Measurements from ENCODE around the gene ASAP2. TPM values are rescaled to one million over a fixed set of nuclear protein-coding genes. Genes with fewer than 3 reads are reported as not detected.

The ASAP2 gene
- polyA plus RNA-seq, 4 donors, result 31.7 to 66.1 (median 54.9) TPM

DNA sequence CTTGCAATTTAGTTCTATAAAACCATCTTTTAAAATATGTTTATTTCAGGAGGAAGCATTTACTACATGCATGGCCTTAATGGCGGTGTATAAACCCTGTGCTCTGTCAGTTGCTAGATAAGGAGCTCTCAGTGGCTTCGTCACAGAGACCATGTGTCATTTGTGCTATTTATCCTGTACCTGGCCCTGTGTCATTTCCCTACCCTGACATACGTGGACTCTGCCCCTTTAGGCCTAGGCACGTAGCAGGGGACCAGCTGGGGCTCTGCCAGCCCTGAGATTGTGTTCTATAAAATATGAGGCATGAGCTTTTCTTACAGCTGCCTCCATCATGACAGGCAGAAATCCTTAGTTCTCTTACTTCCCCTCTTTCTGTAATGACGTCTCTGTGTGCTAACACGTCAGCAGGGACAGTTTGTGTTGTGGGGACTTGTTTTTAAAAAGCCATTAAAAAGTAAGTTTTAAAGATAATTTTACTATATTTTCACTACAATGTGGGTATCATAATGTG, 128.8 kb downstream of the ASAP2 start:
- no peak for DNase-seq (ENCODE audit: low read depth in 4 of 4, low spot score in 3 of 4)

- DNase-seq (ENCODE audit: low read depth in 4 of 4, low spot score in 3 of 4), result no peak
Observed at GRCh38 chr2:9336241-9336575, 129.6 kb downstream of the ASAP2 start.

DNA sequence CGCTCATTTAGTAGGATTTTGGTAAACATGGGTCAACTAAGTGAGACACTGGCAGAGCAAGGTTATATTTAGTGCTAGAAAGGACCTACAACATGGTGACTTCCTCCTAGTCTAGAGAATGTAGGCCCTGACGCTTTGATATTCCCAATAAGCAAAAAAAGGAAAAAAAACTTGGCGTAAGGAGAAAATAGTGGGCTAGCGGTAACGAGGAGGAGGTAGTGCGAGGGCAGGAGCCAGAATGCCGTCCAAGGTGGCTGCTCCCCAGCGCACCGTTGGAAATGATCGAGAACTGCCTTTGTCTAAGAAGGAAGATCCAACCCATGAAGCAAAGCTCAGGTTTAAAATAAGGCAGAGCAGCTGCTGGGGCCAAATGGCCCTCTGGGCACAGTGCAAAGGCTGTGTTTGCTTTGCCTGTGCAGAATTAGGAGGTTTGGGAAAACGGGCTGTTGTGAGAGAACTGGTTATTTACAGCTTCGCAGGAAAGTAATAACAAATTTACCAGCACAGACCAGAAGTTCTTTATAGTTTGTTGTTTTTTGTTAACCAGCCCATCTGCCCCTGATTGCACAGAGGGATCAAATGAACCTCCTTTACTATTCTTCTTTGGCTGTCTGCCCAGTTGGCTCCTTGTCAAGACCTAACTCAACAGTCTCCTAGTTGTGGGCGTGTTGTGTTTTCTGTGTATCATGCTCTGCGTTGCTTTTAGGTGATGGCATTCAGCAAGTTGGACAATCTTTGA, 130.1 kb downstream of the ASAP2 start:
- DNase-seq (ENCODE audit: low read depth in 4 of 4, low spot score in 3 of 4), result peak in 3 of 4 donors; percentile 62 to 78 (median 64)

- no peak for DNase-seq (ENCODE audit: low read depth in 4 of 4, low spot score in 3 of 4)
Observed at GRCh38 chr2:9337901-9338300, 131.3 kb downstream of the ASAP2 start.

DNA sequence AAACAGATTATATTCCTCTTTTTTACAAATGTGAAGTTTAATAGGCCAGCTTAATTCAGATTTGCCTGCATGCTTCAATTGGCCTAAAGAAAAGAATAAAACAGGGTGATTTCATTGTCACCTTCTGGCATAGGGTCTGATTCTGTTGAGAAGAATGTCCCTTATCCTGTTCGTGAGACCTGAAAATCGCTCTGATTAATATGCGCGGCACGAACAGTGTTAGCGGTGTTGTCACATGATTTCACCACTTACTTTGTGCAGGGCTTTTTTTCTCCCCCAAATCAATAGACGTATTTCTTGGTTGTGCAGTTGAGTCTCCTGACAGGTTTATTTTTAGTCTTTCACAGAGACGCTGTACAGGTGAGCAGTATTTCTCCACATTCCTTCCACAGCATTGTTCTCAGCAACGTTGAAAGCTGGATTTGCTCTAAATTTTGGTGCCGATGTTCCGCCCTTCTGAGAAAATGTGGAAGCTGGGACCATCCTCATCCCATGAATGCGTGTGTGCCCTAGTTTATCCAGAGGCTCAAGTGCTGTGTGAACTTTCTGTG, 134.8 kb downstream of the ASAP2 start:
- DNase-seq (ENCODE audit: low read depth in 4 of 4, low spot score in 3 of 4), result no peak

- DNase-seq (ENCODE audit: low read depth in 4 of 4, low spot score in 3 of 4), result no peak
Observed at GRCh38 chr2:9342659-9343058, 136.0 kb downstream of the ASAP2 start.

GRCh38 chr2:9343524-9343923, 136.9 kb downstream of the ASAP2 start:
- no peak for DNase-seq (ENCODE audit: low read depth in 4 of 4, low spot score in 3 of 4)

GRCh38 chr2:9344434-9344833, 137.8 kb downstream of the ASAP2 start:
- DNase-seq (ENCODE audit: low read depth in 4 of 4, low spot score in 3 of 4), result no peak

DNA sequence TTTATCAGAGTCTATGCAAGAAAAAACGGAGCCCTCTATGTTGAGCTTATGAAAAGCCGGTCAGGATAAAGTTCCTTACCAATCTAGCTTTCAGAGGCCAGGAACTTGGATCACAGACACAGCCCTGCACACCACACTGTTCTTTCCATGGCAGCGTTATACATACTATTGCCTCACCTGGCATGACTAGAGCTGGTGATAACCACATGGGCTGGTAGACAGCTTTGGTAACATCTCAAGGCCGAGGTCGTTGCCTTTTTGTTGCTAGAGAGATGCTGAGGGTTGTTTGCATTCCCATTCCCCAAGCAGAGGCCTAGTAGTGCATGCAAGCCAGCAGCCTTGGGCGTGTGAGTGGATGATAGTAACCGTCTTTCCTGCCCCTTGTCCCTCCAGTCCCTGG, 138.7 kb downstream of the ASAP2 start:
- DNase-seq (ENCODE audit: low read depth in 4 of 4, low spot score in 3 of 4), result no peak

DNA sequence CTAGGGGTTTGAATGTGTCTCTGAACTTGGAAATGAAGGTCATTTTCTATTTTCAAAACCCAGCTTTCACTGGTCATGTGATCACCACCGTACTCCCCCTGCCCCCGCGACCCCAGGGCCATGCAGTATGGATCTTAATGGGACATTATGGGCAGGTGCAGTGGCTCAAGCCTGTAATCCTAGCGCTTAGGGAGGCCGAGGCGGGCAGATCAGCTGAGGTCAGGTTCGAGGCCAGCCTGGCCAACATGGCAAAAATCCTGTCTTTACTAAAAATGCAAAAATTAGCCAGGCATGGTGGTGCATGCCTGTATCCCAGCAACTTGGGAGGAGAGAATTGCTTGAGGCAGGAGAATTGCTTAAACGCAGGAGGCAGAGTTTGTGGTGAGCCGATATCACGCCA, 139.4 kb downstream of the ASAP2 start:
- no peak for DNase-seq (ENCODE audit: low read depth in 4 of 4, low spot score in 3 of 4)

GRCh38 chr2:9346885-9347284, 140.3 kb downstream of the ASAP2 start:
- no peak for DNase-seq (ENCODE audit: low read depth in 4 of 4, low spot score in 3 of 4)

DNA sequence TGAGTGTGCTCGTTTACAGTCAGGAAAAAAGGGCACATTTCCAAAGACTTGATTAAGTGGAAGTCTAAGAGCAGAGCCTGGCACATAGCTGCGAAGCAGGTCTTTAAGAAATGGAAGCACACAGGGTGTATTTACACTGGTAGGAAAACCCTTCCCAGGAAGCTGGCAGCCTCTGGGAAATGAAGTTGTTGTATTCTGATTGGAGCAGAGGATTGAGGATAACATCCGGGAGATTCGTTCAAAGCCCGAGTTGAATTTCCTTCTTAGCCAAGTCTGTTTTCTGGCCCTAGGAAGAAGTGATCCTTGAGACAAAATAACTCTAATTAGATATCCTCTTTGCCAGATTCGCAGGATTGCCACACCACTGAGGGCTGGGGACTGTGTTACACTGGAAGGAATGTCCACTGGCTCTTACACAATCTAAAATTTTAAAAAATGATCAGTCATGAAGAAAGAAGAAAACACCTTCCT, 140.8 kb downstream of the ASAP2 start:
- DNase-seq (ENCODE audit: low read depth in 4 of 4, low spot score in 3 of 4), result no peak

GRCh38 chr2:9354318-9354717, 147.7 kb downstream of the ASAP2 start:
- DNase-seq (ENCODE audit: low read depth in 4 of 4, low spot score in 3 of 4), result no peak

DNA sequence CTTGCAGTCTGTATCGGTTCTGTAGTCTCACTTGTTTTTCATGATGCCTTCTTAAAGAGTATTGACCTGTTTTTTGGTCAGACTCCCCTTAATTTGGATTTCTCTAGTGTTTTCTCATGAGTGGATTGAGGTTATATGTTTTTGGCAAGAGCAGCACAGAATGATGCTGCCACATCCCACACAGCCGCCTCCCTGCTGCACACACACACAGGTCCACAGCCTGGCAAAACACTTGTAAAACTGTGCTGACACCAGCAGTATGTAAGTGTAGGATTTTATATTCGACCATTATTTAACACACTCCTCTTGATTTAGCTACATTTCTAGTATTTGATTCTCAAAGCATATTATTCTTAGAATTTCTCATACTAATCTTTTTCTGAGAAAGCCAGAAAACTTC, 148.7 kb downstream of the ASAP2 start:
- DNase-seq (ENCODE audit: low read depth in 4 of 4, low spot score in 3 of 4), result no peak

- DNase-seq (ENCODE audit: low read depth in 4 of 4, low spot score in 3 of 4), result no peak
Observed at GRCh38 chr2:9355716-9356115, 149.1 kb downstream of the ASAP2 start.

GRCh38 chr2:9356261-9356660, 149.6 kb downstream of the ASAP2 start:
- DNase-seq (ENCODE audit: low read depth in 4 of 4, low spot score in 3 of 4), result no peak

DNA sequence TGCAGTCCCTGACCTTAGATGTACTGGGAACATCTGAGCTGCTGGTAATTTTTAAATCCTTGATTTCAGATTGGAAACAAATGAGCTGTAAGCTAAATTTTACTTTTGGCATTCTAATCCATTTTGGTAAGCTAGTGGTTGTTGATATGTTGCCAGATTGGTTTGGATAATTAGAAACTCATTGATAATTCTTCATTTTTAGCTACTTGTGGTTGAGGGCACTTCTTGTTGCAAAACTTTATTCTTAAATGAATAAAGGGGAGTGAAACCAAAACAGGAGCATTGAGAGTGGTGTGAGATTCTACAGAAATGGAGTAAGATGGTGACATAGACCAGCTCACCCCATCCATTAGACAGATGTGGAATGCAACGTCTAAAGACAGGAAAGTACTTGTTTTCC, 152.2 kb downstream of the ASAP2 start:
- no peak for DNase-seq (ENCODE audit: low read depth in 4 of 4, low spot score in 3 of 4)

DNA sequence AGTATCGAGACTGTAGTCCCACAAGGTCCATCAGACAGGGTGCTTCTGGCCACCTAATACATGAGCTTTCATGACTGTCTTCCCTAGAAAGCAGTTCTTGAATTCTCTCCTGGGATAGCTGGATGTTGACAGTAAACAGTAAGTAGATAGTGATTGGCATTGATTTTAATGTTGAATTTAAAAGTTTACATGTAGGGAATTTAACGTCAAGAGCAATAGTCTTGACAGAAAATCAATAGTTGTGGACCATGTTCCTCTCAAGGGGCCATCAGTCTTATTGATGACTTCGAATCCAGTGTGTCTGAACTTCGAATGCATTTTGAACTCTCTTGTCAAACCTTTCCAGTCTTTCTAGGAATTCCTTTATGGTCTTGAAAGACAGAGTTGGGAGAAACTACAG, 152.9 kb downstream of the ASAP2 start:
- DNase-seq (ENCODE audit: low read depth in 4 of 4, low spot score in 3 of 4), result no peak

DNA sequence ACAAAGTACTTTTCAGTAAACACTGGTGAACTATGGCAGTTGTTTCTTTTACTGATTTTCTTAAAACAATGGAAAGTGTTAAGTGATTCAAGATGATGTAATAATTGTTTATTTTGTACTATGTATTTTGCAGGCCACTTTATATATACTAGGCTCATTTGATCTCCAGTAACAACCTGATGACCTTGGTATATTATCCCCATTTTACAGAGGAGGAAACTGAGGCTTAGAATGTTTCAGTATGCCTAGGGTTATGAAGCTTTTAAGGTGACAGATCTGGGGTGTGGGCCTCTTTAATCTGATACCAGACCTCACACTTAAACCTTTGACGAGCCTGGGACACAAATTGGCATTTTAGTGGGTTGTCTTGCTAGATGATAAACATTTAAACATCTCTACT, 153.5 kb downstream of the ASAP2 start:
- no peak for DNase-seq (ENCODE audit: low read depth in 4 of 4, low spot score in 3 of 4)

- DNase-seq (ENCODE audit: low read depth in 4 of 4, low spot score in 3 of 4), result no peak
Observed at GRCh38 chr2:9360701-9361100, 154.1 kb downstream of the ASAP2 start.

DNA sequence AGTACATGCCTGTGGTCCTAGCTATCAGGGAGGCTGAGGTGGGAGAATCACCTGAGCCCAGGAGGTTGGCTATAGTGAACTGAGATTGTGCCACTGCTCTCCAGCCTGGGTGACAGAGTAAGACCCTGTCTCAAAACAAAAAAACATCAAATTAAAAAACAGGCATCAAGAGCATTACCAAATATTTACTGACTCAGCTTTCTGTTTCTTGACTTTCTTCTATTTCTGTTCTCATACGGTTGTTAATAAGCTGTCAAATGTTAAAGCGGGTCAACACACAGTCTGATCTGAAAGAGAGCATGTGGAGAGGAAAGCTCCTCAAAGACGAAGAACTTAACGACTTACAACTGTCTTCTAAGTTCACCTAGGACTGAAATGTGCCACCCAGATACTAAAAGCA, 157.8 kb downstream of the ASAP2 start:
- DNase-seq (ENCODE audit: low read depth in 4 of 4, low spot score in 3 of 4), result no peak

DNA sequence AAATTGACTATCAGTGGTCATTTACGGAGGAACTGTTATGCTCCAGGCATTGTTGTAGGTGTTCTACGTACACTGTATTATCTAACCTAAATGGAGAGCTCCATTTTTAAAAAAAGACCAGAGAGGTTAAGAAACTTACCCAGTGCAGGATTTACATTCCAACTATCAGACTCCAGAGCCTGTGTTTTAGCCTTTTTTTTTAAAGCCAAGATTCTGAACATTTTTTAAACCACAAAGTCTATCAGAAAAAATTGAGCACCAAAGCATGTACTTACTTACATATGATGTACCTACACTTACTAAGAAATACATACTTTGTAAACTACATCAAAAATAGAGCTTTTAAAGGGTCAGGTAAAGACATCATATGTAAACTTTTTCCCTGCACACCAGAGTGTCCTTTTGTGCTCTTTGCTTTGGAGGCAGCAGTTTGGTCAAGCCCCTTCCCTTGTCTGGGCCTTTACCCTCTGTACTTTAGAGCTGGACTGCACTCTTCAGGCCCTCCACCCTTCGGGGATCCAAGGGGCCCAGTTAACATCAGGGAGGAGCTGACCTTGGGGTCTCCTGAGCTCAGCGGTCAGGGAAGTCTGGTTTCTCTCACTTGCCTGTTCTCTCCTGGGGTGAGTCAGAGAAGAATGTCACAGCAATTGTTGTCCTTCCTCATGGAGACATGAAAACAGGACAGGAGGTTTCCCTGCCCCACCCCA, 158.3 kb downstream of the ASAP2 start:
- no peak for DNase-seq (ENCODE audit: low read depth in 4 of 4, low spot score in 3 of 4)

Measured in left renal pelvis (tissue), 4 donors.